Neural progenitor cell (in vitro differentiated cells): ENCODE measurements around the gene NACA2. TPM values are rescaled to one million over a fixed set of nuclear protein-coding genes. Genes with fewer than 3 reads are reported as not detected.

Experiments
- DNase-seq: peaks from one replicate; pipeline ENCODE4 v3.0.0-alpha.2; 2016; ENCODE audit warnings: low spot score
- H2AFZ ChIP-seq: fragments of 200-600 bp; sonication (generic); replicated peaks from 2 replicates; pipeline ENCODE4 v1.6.1; 2016; ENCODE audit warnings: antibody characterized with exemption
- H3F3A ChIP-seq: fragments of 200-600 bp; sonication (generic); 2 replicates; pipeline ENCODE4 v1.6.1; 2016; ENCODE audit warnings: antibody characterized with exemption, low read depth
- H3K27ac ChIP-seq: fragments of 200-600 bp; sonication (generic); 2 replicates; pipeline ENCODE4 v1.5.1; 2016; ENCODE audit warnings: mild to moderate bottlenecking
- H3K27me3 ChIP-seq: fragments of 200-600 bp; sonication (generic); 2 replicates; pipeline ENCODE4 v1.6.1; 2016; ENCODE audit warnings: mild to moderate bottlenecking, moderate library complexity
- H3K36me3 ChIP-seq: fragments of 200-600 bp; sonication (generic); 2 replicates; pipeline ENCODE4 v1.5.1; 2016
- H3K4me1 ChIP-seq: fragments of 200-600 bp; sonication (generic); 2 replicates; pipeline ENCODE4 v1.6.1; 2016; ENCODE audit warnings: mixed run types
- H3K4me2 ChIP-seq: fragments of 200-600 bp; sonication (generic); 2 replicates; pipeline ENCODE4 v1.6.1; 2016
- H3K4me3 ChIP-seq: fragments of 200-600 bp; sonication (generic); 2 replicates; pipeline ENCODE4 v1.5.1; 2016
- H3K79me2 ChIP-seq: fragments of 200-600 bp; sonication (generic); 2 replicates; pipeline ENCODE4 v1.6.1; 2016; ENCODE audit warnings: low read depth
- H3K9ac ChIP-seq: fragments of 200-600 bp; sonication (generic); 2 replicates; pipeline ENCODE4 v1.6.1; 2016
- H3K9me3 ChIP-seq: fragments of 200-600 bp; sonication (generic); 2 replicates; pipeline ENCODE4 v1.5.1; 2016; ENCODE audit warnings: low read depth
- H4K20me1 ChIP-seq: fragments of 200-600 bp; sonication (generic); 2 replicates; pipeline ENCODE4 v1.6.1; 2016; ENCODE audit warnings: low read depth
- H3K27ac Mint-ChIP-seq: 3 replicates; pipeline ENCODE4 v1.8.0; 2021; ENCODE audit warnings: mixed read lengths
- H3K27me3 Mint-ChIP-seq: 2 replicates; pipeline ENCODE4 v1.8.0; 2022; ENCODE audit warnings: low read depth, mild to moderate bottlenecking, inconsistent platforms, moderate library complexity, mixed read lengths; ENCODE audit not compliant: insufficient read depth
- H3K36me3 Mint-ChIP-seq: 3 replicates; pipeline ENCODE4 v1.8.0; 2021; ENCODE audit warnings: mixed read lengths
- H3K4me1 Mint-ChIP-seq: 3 replicates; pipeline ENCODE4 v1.8.0; 2021; ENCODE audit warnings: mixed read lengths
- H3K4me3 Mint-ChIP-seq: 3 replicates; pipeline ENCODE4 v1.8.0; 2021; ENCODE audit warnings: mild to moderate bottlenecking, moderate library complexity, mixed read lengths
- H3K9me3 Mint-ChIP-seq: 3 replicates; pipeline ENCODE4 v1.8.0; 2020; ENCODE audit warnings: mixed read lengths
- CTCF ChIP-seq: fragments of 200-600 bp; sonication (generic); IDR thresholded peaks from 2 replicates; pipeline ENCODE4 v1.5.1; 2017; ENCODE audit warnings: antibody characterized with exemption, mild to moderate bottlenecking
- EZH2 ChIP-seq: fragments of 200-600 bp; sonication (generic); IDR thresholded peaks from 2 replicates; pipeline ENCODE4 v1.6.1; 2017; ENCODE audit warnings: antibody characterized with exemption, mild to moderate bottlenecking, moderate library complexity
- EZH2phosphoT487 ChIP-seq: fragments of 200-600 bp; sonication (generic); IDR thresholded peaks from 2 replicates; pipeline ENCODE4 v1.6.1; 2017; ENCODE audit warnings: antibody characterized with exemption
- total RNA-seq: library from RNA; depleted of rRNA; stranded (reverse); fragments of >200 nt; gene quantifications from 2 replicates; pipeline ENCODE4 v1.2.3, GENCODE V29; 2015; ENCODE audit warnings: low replicate concordance

Gene NACA2
- total RNA-seq, 1 donor from 2014 or later, result not detected

GRCh38 chr17:61635913-61636432 is 45.0 kb upstream of the NACA2 start:
- no peaks in the 10 kb centered on the region for H3K27me3 ChIP-seq
- DNase-seq, result peak; percentile 55
- Mint-ChIP-seq H3K4me1 (no peaks in the 10 kb centered on the region), H3K36me3 (no peaks in the 10 kb centered on the region), H3K27me3 (no peaks in the 10 kb centered on the region), H3K9me3 (peaks cover 14% of the 10 kb centered on the region), H3K4me3 (no peak overlapping the region), H3K27ac (no peak overlapping the region)
- TF ChIP-seq CTCF, result peak; percentile 92
- no peak for TF ChIP-seq EZH2phosphoT487
- TF ChIP-seq EZH2, result no peak
- no peaks in the 10 kb centered on the region for H3K4me1 ChIP-seq
- no peak overlapping the region for H2AFZ ChIP-seq
- H3K36me3 ChIP-seq, result no peaks in the 10 kb centered on the region
- H3K9me3 ChIP-seq, result no peaks in the 10 kb centered on the region
- H3K79me2 ChIP-seq, result no peaks in the 10 kb centered on the region
- no peak overlapping the region for H3K4me3 ChIP-seq
- no peaks in the 10 kb centered on the region for H3F3A ChIP-seq
- no peaks in the 10 kb centered on the region for H4K20me1 ChIP-seq
- no peak overlapping the region for H3K4me2 ChIP-seq
- no peak overlapping the region for H3K27ac ChIP-seq
- H3K9ac ChIP-seq, result no peak overlapping the region

- Histone ChIP-seq H2AFZ (no peak overlapping the region), H3K27me3 (no peaks in the 10 kb centered on the region), H3K4me2 (no peak overlapping the region), H3K79me2 (no peaks in the 10 kb centered on the region), H3F3A (no peaks in the 10 kb centered on the region), H3K4me1 (no peaks in the 10 kb centered on the region), H3K36me3 (no peaks in the 10 kb centered on the region), H3K9ac (no peak overlapping the region), H3K27ac (no peak overlapping the region), H3K4me3 (no peak overlapping the region), H4K20me1 (no peaks in the 10 kb centered on the region), H3K9me3 (no peaks in the 10 kb centered on the region)
- DNase-seq, result no peak
- no peak overlapping the region for H3K27ac Mint-ChIP-seq
- no peaks in the 10 kb centered on the region for H3K27me3 Mint-ChIP-seq
- TF ChIP-seq EZH2phosphoT487, result no peak
- no peak for TF ChIP-seq EZH2
- no peak for TF ChIP-seq CTCF
- no peaks in the 10 kb centered on the region for H3K4me1 Mint-ChIP-seq
- H3K4me3 Mint-ChIP-seq, result no peak overlapping the region
- peaks cover 14% of the 10 kb centered on the region for H3K9me3 Mint-ChIP-seq
- H3K36me3 Mint-ChIP-seq, result no peaks in the 10 kb centered on the region
Measured at GRCh38 chr17:61634942-61635538, 44.0 kb upstream of the NACA2 start.

- Histone ChIP-seq H3K4me1 (no peaks in the 10 kb centered on the region), H3K9me3 (no peaks in the 10 kb centered on the region), H3K36me3 (no peaks in the 10 kb centered on the region), H2AFZ (no peak overlapping the region), H3F3A (no peaks in the 10 kb centered on the region), H4K20me1 (no peaks in the 10 kb centered on the region), H3K27me3 (no peaks in the 10 kb centered on the region), H3K4me2 (no peak overlapping the region), H3K9ac (no peak overlapping the region), H3K79me2 (no peaks in the 10 kb centered on the region), H3K4me3 (no peak overlapping the region), H3K27ac (no peak overlapping the region)
- peaks cover 14% of the 10 kb centered on the region for H3K9me3 Mint-ChIP-seq
- TF ChIP-seq CTCF (no peak), EZH2 (no peak), EZH2phosphoT487 (no peak)
- no peak overlapping the region for H3K4me3 Mint-ChIP-seq
- DNase-seq, result no peak
- no peaks in the 10 kb centered on the region for H3K27me3 Mint-ChIP-seq
- H3K36me3 Mint-ChIP-seq, result no peaks in the 10 kb centered on the region
- no peak overlapping the region for H3K27ac Mint-ChIP-seq
- no peaks in the 10 kb centered on the region for H3K4me1 Mint-ChIP-seq
Measured at GRCh38 chr17:61634011-61634539, 43.1 kb upstream of the NACA2 start.
